ENCODE results near the gene TNKS2.

TNKS2 gene

GRCh38 chr10:91766676-91767075 lies 31.6 kb upstream of the TNKS2 start:
- TF ChIP-seq CTCF (conservative IDR thresholded peaks at IDR 0.05; ENCODE audit: control insufficient read depth, insufficient read depth, low read depth, low read length), result no peak
- no peak overlapping the region for H3K4me3 ChIP-seq (ENCODE audit: control insufficient read depth, low read depth, low read length)
- DNase-seq (ENCODE audit: low read depth), result no peak

- no peak overlapping the region for H3K4me3 ChIP-seq (ENCODE audit: control insufficient read depth, low read depth, low read length)
- TF ChIP-seq CTCF (conservative IDR thresholded peaks at IDR 0.05; ENCODE audit: control insufficient read depth, insufficient read depth, low read depth, low read length), result no peak
- peak; percentile 28 for DNase-seq (ENCODE audit: low read depth)
These were observed 30.1 kb upstream of the TNKS2 start for GRCh38 chr10:91768123-91768522.

- no peak for DNase-seq (ENCODE audit: low read depth)
- no peak overlapping the region for H3K4me3 ChIP-seq (ENCODE audit: control insufficient read depth, low read depth, low read length)
- no peak for TF ChIP-seq CTCF (conservative IDR thresholded peaks at IDR 0.05; ENCODE audit: control insufficient read depth, insufficient read depth, low read depth, low read length)
These were observed 26.3 kb upstream of the TNKS2 start for GRCh38 chr10:91771907-91772306.

GRCh38 chr10:91772461-91772860 lies 25.8 kb upstream of the TNKS2 start:
- DNase-seq (ENCODE audit: low read depth), result no peak
- TF ChIP-seq CTCF (conservative IDR thresholded peaks at IDR 0.05; ENCODE audit: control insufficient read depth, insufficient read depth, low read depth, low read length), result no peak
- no peak overlapping the region for H3K4me3 ChIP-seq (ENCODE audit: control insufficient read depth, low read depth, low read length)

GRCh38 chr10:91772869-91773268 lies 25.4 kb upstream of the TNKS2 start:
- DNase-seq (ENCODE audit: low read depth), result no peak
- no peak overlapping the region for H3K4me3 ChIP-seq (ENCODE audit: control insufficient read depth, low read depth, low read length)
- no peak for TF ChIP-seq CTCF (conservative IDR thresholded peaks at IDR 0.05; ENCODE audit: control insufficient read depth, insufficient read depth, low read depth, low read length)

- DNase-seq (ENCODE audit: low read depth), result no peak
- H3K4me3 ChIP-seq (ENCODE audit: control insufficient read depth, low read depth, low read length), result no peak overlapping the region
- no peak for TF ChIP-seq CTCF (conservative IDR thresholded peaks at IDR 0.05; ENCODE audit: control insufficient read depth, insufficient read depth, low read depth, low read length)
These were observed 23.7 kb upstream of the TNKS2 start for GRCh38 chr10:91774571-91774970.

- no peak for DNase-seq (ENCODE audit: low read depth)
- H3K4me3 ChIP-seq (ENCODE audit: control insufficient read depth, low read depth, low read length), result no peak overlapping the region
- no peak for TF ChIP-seq CTCF (conservative IDR thresholded peaks at IDR 0.05; ENCODE audit: control insufficient read depth, insufficient read depth, low read depth, low read length)
These were observed 22.5 kb upstream of the TNKS2 start for GRCh38 chr10:91775731-91776130.
